SK-N-SH (cell line): Measurements from ENCODE around the gene CEACAM1. TPM values are rescaled to one million over a fixed set of nuclear protein-coding genes. Genes with fewer than 3 reads are reported as not detected.

Experiments used
- CTCF ChIA-PET: fragments of 300-600, 350-600 bp; formaldehyde crosslinking; extraction: SDS; loops from one replicate; lab custom pipeline; 2021; lab: Yijun Ruan, JAX
- POLR2A ChIA-PET: fragments of 350-600 bp; sonication (Branson Sonifier 250); formaldehyde crosslinking; extraction: SDS; loops from one replicate; lab custom pipeline; 2020; ENCODE audit warnings: antibody characterized with exemption, inconsistent platforms; lab: Yijun Ruan, JAX
- DNase-seq: peaks from one replicate; pipeline ENCODE4 v3.0.0; 2012
- H2AFZ ChIP-seq: fragments of 200-600 bp; sonication (generic); 2 replicates; pipeline ENCODE4 v1.8.1; 2016; ENCODE audit warnings: antibody characterized with exemption, mild to moderate bottlenecking, low read depth
- H3F3A ChIP-seq: fragments of 200-600 bp; sonication (generic); replicated peaks from 2 replicates; pipeline ENCODE3; 2016; ENCODE audit warnings: antibody characterized with exemption, mild to moderate bottlenecking; ENCODE audit not compliant: insufficient read depth
- H3K27ac ChIP-seq, 2 experiments: fragments of 200-500 bp in 1 of 2; fragments of 200-600 bp in 1 of 2; sonication (Bioruptor generic) in 1 of 2; sonication (generic), shearing (Covaris generic) in 1 of 2; 2 replicates each; pipeline versions ENCODE4 v1.5.1 to v1.6.1; 2014 to 2016; ENCODE audit warnings: low read depth in 2 of 2, inconsistent platforms in 1 of 2, low read length in 1 of 2, mild to moderate bottlenecking in 1 of 2, mixed read lengths in 1 of 2
- H3K27me3 ChIP-seq: fragments of 200-600 bp; sonication (generic), shearing (Covaris generic); 2 replicates; pipeline ENCODE4 v1.6.1; 2016; ENCODE audit warnings: mixed run types; ENCODE audit not compliant: insufficient read depth
- H3K36me3 ChIP-seq, 2 experiments: fragments of 200-500 bp in 1 of 2; fragments of 200-600 bp in 1 of 2; sonication (Bioruptor generic) in 1 of 2; sonication (generic) in 1 of 2; replicated peaks in 1 of 2; 2 replicates each; pipeline versions ENCODE3 to v1.5.1; 2014 to 2016; ENCODE audit warnings: low read length in 1 of 2, mild to moderate bottlenecking in 1 of 2; ENCODE audit not compliant: insufficient read depth in 2 of 2, control insufficient read depth in 1 of 2
- H3K4me1 ChIP-seq, 2 experiments: fragments of 200-500 bp in 1 of 2; fragments of 200-600 bp in 1 of 2; sonication (Bioruptor generic) in 1 of 2; sonication (generic), shearing (Covaris generic) in 1 of 2; 2 replicates each; pipeline versions ENCODE4 v1.5.1 to v1.6.1; 2014 to 2016; ENCODE audit warnings: low read depth in 1 of 2, low read length in 1 of 2, mixed run types in 1 of 2; ENCODE audit not compliant: insufficient read depth in 2 of 2, control insufficient read depth in 1 of 2
- H3K4me2 ChIP-seq: fragments of 200-600 bp; sonication (generic), shearing (Covaris generic); 2 replicates; pipeline ENCODE4 v1.6.1; 2017; ENCODE audit warnings: mixed run types
- H3K4me3 ChIP-seq, 2 experiments: fragments of 200-500 bp in 1 of 2; fragments of 200-600 bp in 1 of 2; sonication (Bioruptor generic) in 1 of 2; sonication (generic), shearing (Covaris generic) in 1 of 2; 2 replicates each; pipeline versions ENCODE4 v1.5.1 to v1.8.1; 2014 to 2016; ENCODE audit warnings: low read depth in 2 of 2, inconsistent platforms in 1 of 2, low read length in 1 of 2, mild to moderate bottlenecking in 1 of 2, mixed read lengths in 1 of 2, moderate library complexity in 1 of 2
- H3K79me2 ChIP-seq: fragments of 200-600 bp; sonication (generic); 2 replicates; pipeline ENCODE4 v1.8.1; 2017; ENCODE audit warnings: mild to moderate bottlenecking; ENCODE audit not compliant: insufficient read depth
- H3K9ac ChIP-seq: fragments of 200-600 bp; sonication (generic); 2 replicates; pipeline ENCODE4 v1.6.1; 2017; ENCODE audit warnings: mixed run types
- H3K9me2 ChIP-seq: fragments of 200-600 bp; sonication (generic); 2 replicates; pipeline ENCODE4 v1.6.1; 2017; ENCODE audit warnings: mixed run types
- H3K9me3 ChIP-seq: fragments of 200-600 bp; sonication (generic); 2 replicates; pipeline ENCODE4 v1.6.1; 2017; ENCODE audit warnings: mixed run types, mild to moderate bottlenecking, moderate library complexity
- H4K20me1 ChIP-seq: fragments of 200-600 bp; sonication (generic); 2 replicates; pipeline ENCODE4 v1.6.1; 2017; ENCODE audit warnings: mild to moderate bottlenecking, mixed run types; ENCODE audit not compliant: insufficient read depth
- FOSL2 ChIP-seq: IDR thresholded peaks from 2 replicates; pipeline ENCODE4 v1.4.0; 2012; ENCODE audit warnings: low read depth, mild to moderate bottlenecking, moderate library complexity, borderline replicate concordance
- GABPA ChIP-seq: IDR thresholded peaks from 2 replicates; pipeline ENCODE4 v1.4.0; 2012; ENCODE audit warnings: low read depth, mild to moderate bottlenecking
- JUND ChIP-seq: IDR thresholded peaks from 2 replicates; pipeline ENCODE4 v1.4.0; 2012
- POLR2AphosphoS5 ChIP-seq: IDR thresholded peaks from 2 replicates; pipeline ENCODE4 v1.6.1; 2012; ENCODE audit warnings: low read depth, low read length
- TAF1 ChIP-seq: IDR thresholded peaks from 2 replicates; pipeline ENCODE4 v1.6.1; 2012; ENCODE audit warnings: low read depth, mild to moderate bottlenecking, low read length, moderate library complexity, borderline replicate concordance
- TCF12 ChIP-seq: IDR thresholded peaks from 2 replicates; pipeline ENCODE4 v1.4.0; 2012
- TEAD4 ChIP-seq: IDR thresholded peaks from 2 replicates; pipeline ENCODE4 v1.4.0; 2012; ENCODE audit warnings: mild to moderate bottlenecking, borderline replicate concordance; ENCODE audit not compliant: insufficient read depth
- YY1 ChIP-seq: IDR thresholded peaks from 2 replicates; pipeline ENCODE4 v1.4.0; 2012; ENCODE audit warnings: low read depth, mild to moderate bottlenecking
- WGBS: methylation state at CpG from one replicate; pipeline ENCODE4 v1.1.6; 2017; ENCODE audit warnings: low lambda C conversion rate; 5-methylcytosine and 5-hydroxymethylcytosine counted together
- polyA plus RNA-seq, 3 experiments: library from polyadenylated mRNA; depleted of rRNA; stranded (reverse); fragments of >200 nt; gene quantifications; 2 replicates each; pipeline ENCODE4 v1.2.3, GENCODE V29; 2012
- TF ChIP-seq, protein P1 (sequence below): IDR thresholded peaks from 2 replicates; pipeline ENCODE4 v1.4.0; 2012; ENCODE audit warnings: low read depth
- TF ChIP-seq, protein P2 (sequence below): IDR thresholded peaks from 2 replicates; pipeline ENCODE4 v1.4.0; 2012; ENCODE audit warnings: low read depth, borderline replicate concordance
- TF ChIP-seq, protein P3 (sequence below): IDR thresholded peaks from 2 replicates; pipeline ENCODE4 v1.4.0; 2012; ENCODE audit warnings: low read depth, borderline replicate concordance

The CEACAM1 gene
- polyA plus RNA-seq, 1 of the 3 experiments (the other 2 are of a cell fraction) = 0.53 TPM

- no peak overlapping the region for H3K9ac ChIP-seq
- no peaks in the 10 kb centered on the region for H3K9me3 ChIP-seq
- H3K9me2 ChIP-seq = no peaks in the 10 kb centered on the region
- no peaks in the 10 kb centered on the region for H3F3A ChIP-seq
- 0 out of 4 replicates have a peak overlapping the region, but pooled peaks of 1 of the 2 experiments have one; percentile 6 for H3K27ac ChIP-seq
- 0 out of 2 replicates have a peak overlapping the region, but pooled peaks have one; percentile 9 for H2AFZ ChIP-seq
- WGBS = 25% methylated on average over 3 of the region's 3 CpGs
- H3K79me2 ChIP-seq = no peaks in the 10 kb centered on the region
- no peaks in the 10 kb centered on the region for H3K27me3 ChIP-seq
- DNase-seq = no peak
- no peak for TF ChIP-seq POLR2AphosphoS5
- peak; percentile 56 for TF ChIP-seq JUND
- peak; percentile 72; the same call in 1 of the 2 replicates for TF ChIP-seq FOSL2
- TF ChIP-seq, all 33 proteins: peak for 2
- Histone ChIP-seq H3K4me2 (peak overlapping the region; percentile 13; the same call in 1 of the 2 replicates), H3K4me1 (peaks cover 0 to 11% of the 10 kb centered on the region in 2 experiments; a peak in 2 of 4 replicates), H3K36me3 (no peaks in the 10 kb centered on the region), H3K4me3 (no peak overlapping the region), H4K20me1 (no peaks in the 10 kb centered on the region)
- ChIA-PET POLR2A (no interaction called here), CTCF (interaction anchor here (0.9 kb wide), 1 partner anchor 30 kb away, joined by 3 read pairs; no protein-coding TSS in a partner anchor)
Observed at GRCh38 chr19:42468273-42468796, 59.9 kb downstream of the CEACAM1 start.

DNA sequence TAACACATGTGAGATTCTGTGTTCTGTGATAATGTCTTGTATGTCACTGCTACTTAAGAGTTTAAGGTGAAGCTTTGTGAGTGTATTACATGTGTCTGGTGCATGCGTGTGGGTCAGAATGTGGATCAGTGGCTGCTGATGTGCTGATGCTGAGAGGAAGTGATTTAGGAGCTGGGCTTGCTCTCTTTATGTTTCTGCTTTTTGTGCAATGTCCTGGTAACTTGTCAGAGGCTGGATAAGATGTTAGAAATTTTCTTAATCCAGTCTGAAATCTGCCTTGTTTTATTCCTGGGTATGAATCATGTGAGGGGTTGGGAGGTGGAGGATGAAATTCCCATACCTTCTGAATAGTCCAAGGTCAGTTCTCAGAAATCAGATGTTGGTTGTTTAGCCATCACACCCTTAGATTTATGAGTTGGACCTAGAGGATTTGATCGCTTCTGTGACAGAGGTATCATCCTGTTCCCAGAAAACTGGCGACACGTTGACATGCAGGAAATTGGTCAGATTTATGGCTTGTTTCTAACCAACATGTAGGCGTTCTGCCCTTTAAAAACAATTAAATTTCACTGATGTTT, 61.0 kb downstream of the CEACAM1 start:
- 76% methylated on average over 5 of the region's 5 CpGs for WGBS
- H3F3A ChIP-seq = no peaks in the 10 kb centered on the region
- ChIA-PET CTCF (interaction anchor here (1.1 to 2.2 kb wide), 7 partner anchors 16 to 129 kb away, joined by 3 to 7 read pairs (median 6); no protein-coding TSS in a partner anchor), POLR2A (interaction anchor here (0.9 kb wide), 1 partner anchor 8 kb away, joined by 4 read pairs; no protein-coding TSS in a partner anchor)
- DNase-seq = no peak
- no peaks in the 10 kb centered on the region for H3K27me3 ChIP-seq
- no peaks in the 10 kb centered on the region for H4K20me1 ChIP-seq
- no peak overlapping the region for H3K9ac ChIP-seq
- no peak overlapping the region for H3K4me3 ChIP-seq
- H3K9me2 ChIP-seq = no peaks in the 10 kb centered on the region
- TF ChIP-seq, protein P1, sequence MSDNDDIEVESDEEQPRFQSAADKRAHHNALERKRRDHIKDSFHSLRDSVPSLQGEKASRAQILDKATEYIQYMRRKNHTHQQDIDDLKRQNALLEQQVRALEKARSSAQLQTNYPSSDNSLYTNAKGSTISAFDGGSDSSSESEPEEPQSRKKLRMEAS = no peak
- TF ChIP-seq, protein P2, sequence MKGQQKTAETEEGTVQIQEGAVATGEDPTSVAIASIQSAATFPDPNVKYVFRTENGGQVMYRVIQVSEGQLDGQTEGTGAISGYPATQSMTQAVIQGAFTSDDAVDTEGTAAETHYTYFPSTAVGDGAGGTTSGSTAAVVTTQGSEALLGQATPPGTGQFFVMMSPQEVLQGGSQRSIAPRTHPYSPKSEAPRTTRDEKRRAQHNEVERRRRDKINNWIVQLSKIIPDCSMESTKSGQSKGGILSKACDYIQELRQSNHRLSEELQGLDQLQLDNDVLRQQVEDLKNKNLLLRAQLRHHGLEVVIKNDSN = no peak
- TF ChIP-seq, protein P3, sequence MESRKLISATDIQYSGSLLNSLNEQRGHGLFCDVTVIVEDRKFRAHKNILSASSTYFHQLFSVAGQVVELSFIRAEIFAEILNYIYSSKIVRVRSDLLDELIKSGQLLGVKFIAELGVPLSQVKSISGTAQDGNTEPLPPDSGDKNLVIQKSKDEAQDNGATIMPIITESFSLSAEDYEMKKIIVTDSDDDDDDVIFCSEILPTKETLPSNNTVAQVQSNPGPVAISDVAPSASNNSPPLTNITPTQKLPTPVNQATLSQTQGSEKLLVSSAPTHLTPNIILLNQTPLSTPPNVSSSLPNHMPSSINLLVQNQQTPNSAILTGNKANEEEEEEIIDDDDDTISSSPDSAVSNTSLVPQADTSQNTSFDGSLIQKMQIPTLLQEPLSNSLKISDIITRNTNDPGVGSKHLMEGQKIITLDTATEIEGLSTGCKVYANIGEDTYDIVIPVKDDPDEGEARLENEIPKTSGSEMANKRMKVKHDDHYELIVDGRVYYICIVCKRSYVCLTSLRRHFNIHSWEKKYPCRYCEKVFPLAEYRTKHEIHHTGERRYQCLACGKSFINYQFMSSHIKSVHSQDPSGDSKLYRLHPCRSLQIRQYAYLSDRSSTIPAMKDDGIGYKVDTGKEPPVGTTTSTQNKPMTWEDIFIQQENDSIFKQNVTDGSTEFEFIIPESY = no peak
- no peak for TF ChIP-seq TEAD4
- peak; percentile 3; the same call in 1 of the 2 replicates for TF ChIP-seq TCF12
- TF ChIP-seq TAF1 = no peak
- TF ChIP-seq YY1 = no peak
- TF ChIP-seq GABPA = no peak
- no peaks in the 10 kb centered on the region for H3K79me2 ChIP-seq
- H3K4me2 ChIP-seq = no peak overlapping the region
- H3K36me3 ChIP-seq = no peaks in the 10 kb centered on the region
- H2AFZ ChIP-seq = no peak overlapping the region
- no peaks in the 10 kb centered on the region for H3K9me3 ChIP-seq
- H3K4me1 ChIP-seq = peaks cover 0 to 11% of the 10 kb centered on the region in 2 experiments; a peak in 2 of 4 replicates
- H3K27ac ChIP-seq = 0 out of 4 replicates have a peak overlapping the region, but pooled peaks of 1 of the 2 experiments have one; percentile 0
